OCI-LY7 (cell line): Measurements from ENCODE around the gene ZNF136. TPM values are rescaled to one million over a fixed set of nuclear protein-coding genes. Genes with fewer than 3 reads are reported as not detected.

Experiments
- BruUV-seq: library from RNA; stranded (reverse); fragments of 400-500 nt; replicated peaks from 2 replicates; lab custom pipeline; 2021; lab: Mats Ljungman, UMichigan
- CTCF ChIA-PET: fragments of 300-600 bp; sonication (Branson Sonifier 250); formaldehyde crosslinking; loops from one replicate; lab custom pipeline; 2022; ENCODE audit warnings: antibody characterized with exemption; ENCODE audit not compliant: unreplicated experiment; lab: Charles Lee
- POLR2A ChIA-PET: fragments of 300-600 bp; sonication (Branson Sonifier 250); formaldehyde crosslinking; loops from one replicate; lab custom pipeline; 2022; ENCODE audit warnings: antibody characterized with exemption; lab: Charles Lee
- DNase-seq: peaks from one replicate; pipeline ENCODE4 v3.0.0-alpha.2; 2015; ENCODE audit warnings: low spot score
- H2AFZ ChIP-seq: fragments of 200-600 bp; sonication (generic), shearing (Covaris generic); 2 replicates; pipeline ENCODE4 v1.6.1; 2014; ENCODE audit warnings: mild to moderate bottlenecking, antibody characterized with exemption, low read length, moderate library complexity
- H3K27ac ChIP-seq: fragments of 200-600 bp; sonication (generic); 2 replicates; pipeline ENCODE4 v1.5.1; 2014; ENCODE audit warnings: mixed run types, low read depth, mild to moderate bottlenecking, moderate library complexity, low read length, inconsistent platforms; ENCODE audit not compliant: poor library complexity, severe bottlenecking
- H3K36me3 ChIP-seq: fragments of 200-600 bp; sonication (generic); 2 replicates; pipeline ENCODE4 v1.6.1; 2014; ENCODE audit warnings: mild to moderate bottlenecking, antibody characterized with exemption, low read length, moderate library complexity, mixed read lengths; ENCODE audit not compliant: insufficient read depth
- H3K4me1 ChIP-seq: fragments of 200-600 bp; sonication (generic); 2 replicates; pipeline ENCODE4 v1.5.1; 2014; ENCODE audit warnings: mild to moderate bottlenecking, low read length; ENCODE audit not compliant: insufficient read depth, poor library complexity, severe bottlenecking
- H3K4me2 ChIP-seq: fragments of 200-600 bp; sonication (generic); 2 replicates; pipeline ENCODE4 v1.6.1; 2014; ENCODE audit warnings: mild to moderate bottlenecking, low read length
- H3K4me3 ChIP-seq: fragments of 200-600 bp; sonication (generic); 2 replicates; pipeline ENCODE4 v1.5.1; 2014; ENCODE audit warnings: mild to moderate bottlenecking, low read depth, low read length; ENCODE audit not compliant: poor library complexity, severe bottlenecking
- H3K79me2 ChIP-seq: fragments of 200-600 bp; sonication (generic); 2 replicates; pipeline ENCODE4 v1.6.1; 2016; ENCODE audit warnings: low read depth, mild to moderate bottlenecking, low read length, moderate library complexity, mixed read lengths; ENCODE audit not compliant: insufficient read depth
- H3K9me2 ChIP-seq: fragments of 200-600 bp; sonication (generic); 2 replicates; pipeline ENCODE4 v1.6.1; 2016; ENCODE audit warnings: mild to moderate bottlenecking, low read length, mixed read lengths; ENCODE audit not compliant: insufficient read depth
- H3K9me3 ChIP-seq: fragments of 200-600 bp; sonication (generic); 2 replicates; pipeline ENCODE4 v1.6.1; 2014; ENCODE audit warnings: mild to moderate bottlenecking, mixed run types, low read length, mixed read lengths
- H4K20me1 ChIP-seq: fragments of 200-600 bp; sonication (generic); 2 replicates; pipeline ENCODE4 v1.6.1; 2014; ENCODE audit warnings: mild to moderate bottlenecking, antibody characterized with exemption, low read length, moderate library complexity, mixed read lengths; ENCODE audit not compliant: insufficient read depth
- CTCF ChIP-seq: fragments of 200-600 bp; sonication (generic); conservative IDR thresholded peaks from 2 replicates; pipeline ENCODE4 v1.5.1; 2014; ENCODE audit warnings: mild to moderate bottlenecking, antibody characterized with exemption, low read length, moderate library complexity, mixed read lengths
- EZH2phosphoT487 ChIP-seq: fragments of 200-600 bp; sonication (generic); IDR thresholded peaks from 2 replicates; pipeline ENCODE4 v1.6.1; 2018; ENCODE audit warnings: low read depth, borderline replicate concordance, mild to moderate bottlenecking, mixed run types, antibody characterized with exemption, low read length, moderate library complexity, mixed read lengths
- intact Hi-C: fragments of 100-400 bp; cut with micrococcal nuclease; formaldehyde crosslinking; loops from one replicate; pipeline ENCODE4 v1.10.0; 2022; ENCODE audit not compliant: unreplicated experiment
- total RNA-seq, 2 experiments: library from RNA; depleted of rRNA in 1 of 2; stranded (reverse); fragments of >200 nt in 1 of 2; shearing (Covaris generic) in 1 of 2; gene quantifications; 2 replicates each; pipeline ENCODE4 v1.2.3, GENCODE V29; 2014 to 2022

Gene ZNF136
- total RNA-seq, 2 experiments from 2014 or later = 12.5 to 12.7 TPM

- no peak for DNase-seq
- TF ChIP-seq CTCF (no peak), EZH2phosphoT487 (no peak)
- no TSS peak for BruUV-seq
- intact Hi-C loops = no loop called here
- H3K27ac ChIP-seq = no peak overlapping the region
- no peaks in the 10 kb centered on the region for H3K36me3 ChIP-seq
- no peak overlapping the region for H2AFZ ChIP-seq
- H4K20me1 ChIP-seq = no peaks in the 10 kb centered on the region
- H3K79me2 ChIP-seq = no peaks in the 10 kb centered on the region
- no peaks in the 10 kb centered on the region for H3K9me2 ChIP-seq
- 0 out of 2 replicates have a peak, but pooled peaks cover 3% of the 10 kb centered on the region for H3K9me3 ChIP-seq
- ChIA-PET POLR2A (no interaction called here), CTCF (no interaction called here)
- H3K4me3 ChIP-seq = no peak overlapping the region
- H3K4me2 ChIP-seq = no peak overlapping the region
- H3K4me1 ChIP-seq = no peaks in the 10 kb centered on the region
Observed at GRCh38 chr19:12222980-12223630, 60.2 kb downstream of the ZNF136 start.

GRCh38 chr19:12224676-12225075 lies 61.8 kb downstream of the ZNF136 start:
- no peak for DNase-seq
- no TSS peak for BruUV-seq
- Histone ChIP-seq H3K79me2 (no peaks in the 10 kb centered on the region), H3K27ac (no peak overlapping the region), H3K4me2 (no peak overlapping the region), H3K4me3 (no peak overlapping the region), H2AFZ (no peak overlapping the region), H4K20me1 (no peaks in the 10 kb centered on the region), H3K36me3 (no peaks in the 10 kb centered on the region), H3K9me3 (no peaks in the 10 kb centered on the region), H3K9me2 (no peaks in the 10 kb centered on the region), H3K4me1 (no peaks in the 10 kb centered on the region)
- TF ChIP-seq CTCF = no peak
- no peak for TF ChIP-seq EZH2phosphoT487
- ChIA-PET CTCF (no interaction called here), POLR2A (no interaction called here)
- intact Hi-C loops = no loop called here

GRCh38 chr19:12229990-12230389 lies 67.1 kb downstream of the ZNF136 start:
- H3K4me2 ChIP-seq = no peak overlapping the region
- no peak for DNase-seq
- H4K20me1 ChIP-seq = no peaks in the 10 kb centered on the region
- H3K9me2 ChIP-seq = no peaks in the 10 kb centered on the region
- no peaks in the 10 kb centered on the region for H3K4me1 ChIP-seq
- intact Hi-C loops = no loop called here
- ChIA-PET POLR2A (no interaction called here), CTCF (no interaction called here)
- no peaks in the 10 kb centered on the region for H3K9me3 ChIP-seq
- no peak overlapping the region for H3K4me3 ChIP-seq
- TF ChIP-seq CTCF = no peak
- TF ChIP-seq EZH2phosphoT487 = no peak
- no peaks in the 10 kb centered on the region for H3K79me2 ChIP-seq
- H3K36me3 ChIP-seq = no peaks in the 10 kb centered on the region
- H2AFZ ChIP-seq = no peak overlapping the region
- BruUV-seq = no TSS peak
- H3K27ac ChIP-seq = no peak overlapping the region
